ENCODE results near the gene TMEM243. TPM values are rescaled to one million over a fixed set of nuclear protein-coding genes. Genes with fewer than 3 reads are reported as not detected.

Gene TMEM243
- total and polyA plus RNA-seq, 2 of the 13 experiments (the other 11 are each of a cell fraction or from before 2014, with no cell fraction given): 25.1 to 31.2 TPM

- no peak for TF ChIP-seq ZNF354B (CRISPR knock-in tag; IDR thresholded peaks at IDR 0.05)
- TF ChIP-seq, protein P1, sequence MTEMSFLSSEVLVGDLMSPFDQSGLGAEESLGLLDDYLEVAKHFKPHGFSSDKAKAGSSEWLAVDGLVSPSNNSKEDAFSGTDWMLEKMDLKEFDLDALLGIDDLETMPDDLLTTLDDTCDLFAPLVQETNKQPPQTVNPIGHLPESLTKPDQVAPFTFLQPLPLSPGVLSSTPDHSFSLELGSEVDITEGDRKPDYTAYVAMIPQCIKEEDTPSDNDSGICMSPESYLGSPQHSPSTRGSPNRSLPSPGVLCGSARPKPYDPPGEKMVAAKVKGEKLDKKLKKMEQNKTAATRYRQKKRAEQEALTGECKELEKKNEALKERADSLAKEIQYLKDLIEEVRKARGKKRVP (CRISPR knock-in tag; IDR thresholded peaks at IDR 0.05): no peak
Observed at GRCh38 chr7:87154166-87154565, 65.4 kb downstream of the TMEM243 start (continued).

DNA sequence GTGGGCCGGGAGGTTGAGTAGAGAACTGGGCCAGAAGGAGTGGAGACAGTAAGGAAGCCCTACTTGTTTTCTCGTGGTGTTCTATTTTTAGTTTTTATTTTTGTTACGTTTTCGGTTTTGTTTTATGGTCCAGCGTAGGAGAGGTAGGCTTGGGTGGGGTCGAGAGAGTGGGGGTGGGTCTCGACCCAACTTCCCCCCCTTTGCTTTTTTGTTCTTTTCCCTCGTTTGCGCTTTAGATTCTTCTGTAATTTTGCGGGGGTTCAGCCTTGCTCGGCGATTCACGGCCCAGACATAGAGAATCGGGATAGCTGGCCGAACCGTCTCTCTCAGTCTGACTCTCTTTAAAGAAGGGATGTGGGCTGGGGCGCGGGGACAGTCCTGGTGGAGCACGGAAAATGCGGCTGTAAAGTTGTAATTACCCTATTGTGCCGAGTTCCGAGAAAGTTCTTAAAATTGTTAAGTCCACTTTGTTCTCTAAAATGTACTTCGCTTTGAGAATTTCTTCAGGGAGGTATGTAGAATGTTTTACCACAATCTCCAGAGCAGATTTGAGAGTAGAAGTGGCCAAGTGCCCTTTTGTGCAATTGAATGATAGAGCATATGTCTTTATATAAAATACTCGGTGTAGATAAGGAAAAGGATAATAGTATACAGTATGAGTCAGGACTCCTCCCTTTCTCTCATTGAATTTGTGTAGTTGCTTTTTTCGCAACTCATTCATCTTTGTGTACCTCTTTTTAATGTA, 66.5 kb downstream of the TMEM243 start:
- DNase-seq (ENCODE audit: low spot score) (peak; percentile 2), ATAC-seq (peak; percentile 45), FAIRE-seq (no peak)
- Histone ChIP-seq H3K4me2 (ENCODE audit: low read depth, low read length) (peak overlapping the region; percentile 71), H3K9me3 (ENCODE audit: low read length) (no peaks in the 10 kb centered on the region), H3K27ac (ENCODE audit: extremely low read length, insufficient read depth, low read length) (peak overlapping the region; percentile 98), H4K20me1 (ENCODE audit: insufficient read depth, low read length) (no peaks in the 10 kb centered on the region; the same call in 1 of the 2 replicates), H3K36me3 (replicated peaks in 1 of 2; ENCODE audit: control insufficient read depth in 1 of 2, insufficient read depth in 2 of 2, low read length in 2 of 2) (no peaks in the 10 kb centered on the region; a peak in 1 of 5 replicates), H3K79me2 (ENCODE audit: insufficient read depth, low read length) (peaks cover 53% of the 10 kb centered on the region), H3K9ac (ENCODE audit: insufficient read depth, low read depth, low read length) (peak overlapping the region; percentile 91), H3K4me1 (ENCODE audit: insufficient read depth, low read length) (peaks cover 43% of the 10 kb centered on the region), H2AFZ (ENCODE audit: low read length) (no peak overlapping the region), H3K4me3 (replicated peaks in 1 of 3; ENCODE audit: insufficient read depth in 1 of 3, low read depth in 2 of 3, low read length in 3 of 3) (peak overlapping the region; percentile 86 to 97 (median 91)), H3K27me3 (ENCODE audit: control insufficient read depth in 1 of 2, insufficient read depth in 2 of 2, low read length in 2 of 2) (no peaks in the 10 kb centered on the region; a peak in 1 of 5 replicates)
- in situ Hi-C loops (cut with HindIII; ENCODE audit: extremely low pct_ligation_motif_present, low pct_unique_long_range_greater_than_20kb) (loop anchor here (5.0 kb wide), 1 partner anchor 211 kb away; no protein-coding TSS in a partner anchor), intact Hi-C loops (cut with micrococcal nuclease; ENCODE audit: unreplicated experiment) (loop anchor here (1.0 to 5.0 kb wide), 3 partner anchors 67 to 211 kb away; no protein-coding TSS in a partner anchor)
- BruUV-seq (replicated peaks): TSS peak; percentile 64
- CTCF ChIA-PET (ENCODE audit: low intra/inter-chr PET ratio, low total read pairs): no interaction called here
- under 1% methylated on average over 25 of the region's 25 CpGs for WGBS (ENCODE audit: low lambda C conversion rate)
- POLR2A ChIA-PET: interaction anchor here (0.9 to 2.5 kb wide), 19 partner anchors 8 to 312 kb away, joined by 3 to 10 read pairs (median 4); partner anchors contain the start of genes ELAPOR2 and TMEM243
- TF ChIP-seq ZNF574 (CRISPR knock-in tag; IDR thresholded peaks at IDR 0.05) (no peak), ZNF761 (CRISPR knock-in tag; conservative IDR thresholded peaks at IDR 0.05) (0 out of 2 replicates have a peak, but pooled peaks have one; percentile 5), ZNF121 (CRISPR knock-in tag; IDR thresholded peaks at IDR 0.05) (no peak), JARID2 (CRISPR knock-in tag; IDR thresholded peaks at IDR 0.05; ENCODE audit: insufficient replicate concordance) (no peak), ZNF335 (CRISPR knock-in tag; IDR thresholded peaks at IDR 0.05) (no peak), MYNN (CRISPR knock-in tag; IDR thresholded peaks at IDR 0.05; ENCODE audit: low read depth) (no peak), ZNF879 (CRISPR knock-in tag; IDR thresholded peaks at IDR 0.05) (0 out of 2 replicates have a peak, but pooled peaks have one; percentile 49), ZNF816 (CRISPR knock-in tag; IDR thresholded peaks at IDR 0.05; ENCODE audit: borderline replicate concordance) (0 out of 2 replicates have a peak, but pooled peaks have one; percentile 9), SIN3A (IDR thresholded peaks at IDR 0.05; ENCODE audit: borderline replicate concordance, low read depth, low read length) (0 out of 2 replicates have a peak, but pooled peaks have one; percentile 23), ZNF691 (CRISPR knock-in tag; IDR thresholded peaks at IDR 0.05; ENCODE audit: borderline replicate concordance, low read depth) (no peak; the same call in 1 of the 2 replicates), ZBTB39 (CRISPR knock-in tag; IDR thresholded peaks at IDR 0.05) (no peak)
